Lung (tissue), 12 donors: ENCODE measurements around the gene AGAP1. TPM values are rescaled to one million over a fixed set of nuclear protein-coding genes. Genes with fewer than 3 reads are reported as not detected.

Experiments
- ATAC-seq: fragments of 200-7000 bp; cut with Tn5 transposase; one replicate; pipeline ENCODE4 v1.9.1; 2020; ENCODE audit warnings: moderate number of reproducible peaks; ENCODE audit not compliant: insufficient read depth, low FRiP score
- DNase-seq, 3 donors: peaks; one replicate each; pipeline ENCODE4 v3.0.0-alpha.2; 2013 to 2017
- H3K27ac ChIP-seq, 2 donors: one replicate each; pipeline ENCODE4 v1.5.1; 2013; ENCODE audit warnings: mild to moderate bottlenecking in 2 of 2, moderate library complexity in 2 of 2, control low read depth in 1 of 2, inconsistent platforms in 1 of 2, low read depth in 1 of 2, low read length in 1 of 2
- H3K27me3 ChIP-seq, 3 donors: one replicate each; pipeline ENCODE4 v1.5.1; 2013; ENCODE audit warnings: low read length in 2 of 3; ENCODE audit not compliant: control insufficient read depth in 3 of 3, insufficient read depth in 3 of 3
- H3K36me3 ChIP-seq, 4 donors: one replicate each; pipeline ENCODE4 v1.5.1; 2013; ENCODE audit warnings: low read length in 4 of 4, mild to moderate bottlenecking in 1 of 4, moderate library complexity in 1 of 4; ENCODE audit not compliant: control insufficient read depth in 4 of 4, insufficient read depth in 4 of 4
- H3K4me1 ChIP-seq, 5 donors: one replicate each; pipeline ENCODE4 v1.5.1; 2013; ENCODE audit warnings: low read length in 5 of 5, mild to moderate bottlenecking in 2 of 5, moderate library complexity in 1 of 5; ENCODE audit not compliant: control insufficient read depth in 5 of 5, insufficient read depth in 5 of 5
- H3K4me3 ChIP-seq: one replicate; pipeline ENCODE4 v1.5.1; 2013; ENCODE audit warnings: mild to moderate bottlenecking, control low read depth, moderate library complexity
- H3K9ac ChIP-seq, 2 donors: one replicate each; pipeline ENCODE4 v1.5.1; 2013; ENCODE audit warnings: low read length in 2 of 2, control low read depth in 1 of 2; ENCODE audit not compliant: insufficient read depth in 1 of 2
- H3K9me3 ChIP-seq, 4 donors: one replicate each; pipeline ENCODE4 v1.5.1; 2013; ENCODE audit warnings: low read length in 3 of 4, mild to moderate bottlenecking in 1 of 4, moderate library complexity in 1 of 4; ENCODE audit not compliant: control insufficient read depth in 4 of 4, insufficient read depth in 3 of 4
- CTCF ChIP-seq: IDR thresholded peaks from 2 replicates; pipeline ENCODE4 v1.5.1; 2012; ENCODE audit warnings: mild to moderate bottlenecking; ENCODE audit errors: control extremely low read depth, extremely low read depth
- WGBS, 2 donors: extraction: QIAGEN DNeasy Blood & Tissue Kit; methylation state at CpG; one replicate each; pipeline ENCODE4 v1.1.7; 2013; 5-methylcytosine and 5-hydroxymethylcytosine counted together
- polyA plus RNA-seq, 2 donors: library from polyadenylated mRNA; stranded (reverse); fragments of 200-250 nt; gene quantifications; one replicate each; pipeline ENCODE4 v1.2.1, GENCODE V29; 2013
- total RNA-seq, 2 donors: library from RNA; depleted of rRNA in 1 of 2; stranded (reverse); fragments of >200 nt in 1 of 2; gene quantifications; one replicate each; pipeline ENCODE4 v1.2.1, GENCODE V29; 2014 to 2021
- donor health status: control.
- donor health status: control.
- donor health status: Bipolar disorder and iron deficiency.
- donor health status: healthy.
- donor health status: DM: yes; HTN: yes; CAD: no.

The AGAP1 gene
- total and polyA plus RNA-seq, 4 donors = 6.6 to 39.4 (median 20.2) TPM

DNA sequence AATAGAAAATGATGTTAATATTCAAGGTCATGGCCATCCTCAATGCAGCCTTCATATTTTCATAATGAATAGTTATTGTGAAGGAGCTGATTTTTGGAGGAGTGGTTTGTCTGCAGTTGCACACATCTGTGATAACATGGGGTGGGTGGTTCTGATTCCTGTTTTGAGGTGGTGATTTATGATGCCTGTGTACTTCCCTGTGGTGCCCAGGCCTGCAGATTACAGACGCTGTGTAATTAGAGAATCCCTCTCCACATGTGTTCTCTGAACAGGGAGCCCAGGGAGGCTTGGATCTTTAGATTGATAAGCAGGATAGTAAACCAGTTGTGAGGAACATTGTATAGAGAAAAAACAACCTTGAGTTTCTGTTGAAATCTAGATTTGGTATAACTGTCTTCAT is 117.5 kb downstream of the AGAP1 start:
- DNase-seq = no peak
- ATAC-seq = no peak

GRCh38 chr2:235611756-235612155 is 117.9 kb downstream of the AGAP1 start:
- ATAC-seq (no peak), DNase-seq (no peak)
- no peak for TF ChIP-seq CTCF
- Histone ChIP-seq H3K9ac (no peak overlapping the region), H3K9me3 (peaks cover 0 to 5% (median 0%) of the 10 kb centered on the region in 4 donors), H3K4me1 (peaks cover 0 to 17% (median 3%) of the 10 kb centered on the region in 5 donors), H3K27me3 (no peaks in the 10 kb centered on the region), H3K36me3 (peaks cover 0 to 1% (median 0%) of the 10 kb centered on the region in 4 donors), H3K4me3 (no peak overlapping the region), H3K27ac (no peak overlapping the region)
- 87 to 92% methylated on average over 7 of the region's 7 CpGs for WGBS, 2 donors

More for the DNA sequence above, 117.5 kb downstream of the AGAP1 start:
- Histone ChIP-seq H3K4me1 (peaks cover 0 to 17% (median 0%) of the 10 kb centered on the region in 5 donors), H3K9ac (no peak overlapping the region), H3K4me3 (no peak overlapping the region), H3K27ac (no peak overlapping the region), H3K27me3 (no peaks in the 10 kb centered on the region), H3K36me3 (peaks cover 0 to 1% (median 0%) of the 10 kb centered on the region in 4 donors), H3K9me3 (peaks cover 0 to 5% (median 0%) of the 10 kb centered on the region in 4 donors)
- WGBS, 2 donors = 58 to 62% methylated on average over 1 of the region's 1 CpG
- TF ChIP-seq CTCF = no peak

GRCh38 chr2:235612181-235612950 is 118.5 kb downstream of the AGAP1 start:
- WGBS, 2 donors = 94 to 95% methylated on average over 15 of the region's 15 CpGs
- no peak for ATAC-seq
- no peak overlapping the region for H3K9ac ChIP-seq
- H3K9me3 ChIP-seq = peaks cover 0 to 5% (median 0%) of the 10 kb centered on the region in 4 donors
- H3K27ac ChIP-seq = no peak overlapping the region
- no peak overlapping the region for H3K4me3 ChIP-seq
- H3K4me1 ChIP-seq = peaks cover 0 to 17% (median 9%) of the 10 kb centered on the region in 5 donors
- TF ChIP-seq CTCF = no peak
- peaks cover 0 to 1% (median 0%) of the 10 kb centered on the region in 4 donors for H3K36me3 ChIP-seq
- H3K27me3 ChIP-seq = no peaks in the 10 kb centered on the region
- DNase-seq = no peak
